Sigmoid colon (tissue), 7 donors: Measurements from ENCODE around the gene PRXL2B. TPM values are rescaled to one million over a fixed set of nuclear protein-coding genes. Genes with fewer than 3 reads are reported as not detected.

Source experiments
- DNase-seq: peaks from one replicate; pipeline ENCODE4 v3.0.0-alpha.2; 2019
- H3K27ac ChIP-seq, 4 donors: fragments of 200-600 bp; sonication (generic); one replicate each; pipeline ENCODE4 v1.5.1; 2016 to 2019; ENCODE audit warnings: mild to moderate bottlenecking in 1 of 4
- H3K27me3 ChIP-seq, 3 donors: fragments of 200-600 bp; sonication (generic); one replicate each; pipeline ENCODE4 v1.5.1; 2019; ENCODE audit warnings: mild to moderate bottlenecking in 1 of 3
- H3K36me3 ChIP-seq, 4 donors: fragments of 200-600 bp; sonication (generic); one replicate each; pipeline ENCODE4 v1.5.1; 2016 to 2019
- H3K4me1 ChIP-seq, 4 donors: fragments of 200-600 bp; sonication (generic); one replicate each; pipeline ENCODE4 v1.5.1; 2017 to 2019
- H3K4me3 ChIP-seq, 4 donors: fragments of 200-600 bp; sonication (generic); one replicate each; pipeline ENCODE4 v1.5.1; 2017 to 2019; ENCODE audit warnings: mild to moderate bottlenecking in 2 of 4, moderate library complexity in 1 of 4
- H3K9me3 ChIP-seq, 4 donors: fragments of 200-600 bp in 3 of 4; sonication (generic) in 3 of 4; one replicate each; pipeline versions ENCODE4 v1.5.1 to v1.6.1; 2013 to 2019
- CTCF ChIP-seq, 4 experiments: fragments of 450-650 bp in 3 of 4; fragments of 200-600 bp in 1 of 4; IDR thresholded peaks; one replicate each; pipeline ENCODE4 v1.5.1; 2016 to 2019; ENCODE audit warnings: antibody characterized with exemption in 4 of 4, mild to moderate bottlenecking in 3 of 4, moderate library complexity in 2 of 4
- EP300 ChIP-seq, 4 donors: sonication (generic); formaldehyde crosslinking; IDR thresholded peaks; one replicate each; pipeline ENCODE4 v1.6.1; 2017; ENCODE audit warnings: antibody characterized with exemption in 4 of 4
- POLR2A ChIP-seq, 2 donors: fragments of 450-650 bp; IDR thresholded peaks; one replicate each; pipeline ENCODE4 v1.6.1; 2016; ENCODE audit warnings: antibody characterized with exemption in 2 of 2, mild to moderate bottlenecking in 2 of 2, moderate library complexity in 2 of 2
- POLR2AphosphoS5 ChIP-seq, 4 donors: sonication (generic); formaldehyde crosslinking; IDR thresholded peaks; one replicate each; pipeline ENCODE4 v1.6.1; 2017; ENCODE audit warnings: antibody characterized with exemption in 4 of 4
- WGBS, 2 donors: extraction: QIAGEN DNeasy Blood & Tissue Kit; methylation state at CpG; one replicate each; pipeline ENCODE4 v1.1.7; 2013; 5-methylcytosine and 5-hydroxymethylcytosine counted together
- intact Hi-C: fragments of 100-400 bp; cut with DNase I; formaldehyde crosslinking; loops from one replicate; pipeline ENCODE4 v1.15.1; 2023
- polyA plus RNA-seq, 3 donors: library from polyadenylated mRNA; stranded (reverse); fragments of 200-250 nt; gene quantifications; one replicate each; pipeline ENCODE4 v1.2.3, GENCODE V29; 2013
- total RNA-seq, 4 donors: library from RNA; depleted of rRNA; stranded (reverse); fragments of >200 nt; gene quantifications; one replicate each; pipeline ENCODE4 v1.1.0, GENCODE V29; 2016
- donor health status: healthy with polysubstance abuse.
- donor health status: Bipolar disorder and iron deficiency.
- donor health status: healthy.

PRXL2B gene
- total and polyA plus RNA-seq, 7 donors = 8.6 to 53.2 (median 18.2) TPM

GRCh38 chr1:2610036-2610959 is 23.7 kb downstream of the PRXL2B start:
- intact Hi-C loops = no loop called here
- Histone ChIP-seq H3K9me3 (peaks cover 0 to 7% (median 2%) of the 10 kb centered on the region in 4 donors), H3K27ac (no peak overlapping the region), H3K4me3 (no peak overlapping the region), H3K36me3 (no peaks in the 10 kb centered on the region), H3K27me3 (peaks cover 0 to 56% (median 19%) of the 10 kb centered on the region in 3 donors), H3K4me1 (peaks cover 0 to 11% (median 4%) of the 10 kb centered on the region in 4 donors)
- 64 to 76% methylated on average over 21 of the region's 21 CpGs for WGBS, 2 donors
- no peak for TF ChIP-seq POLR2A (IDR thresholded peaks at IDR 0.05)
- no peak for TF ChIP-seq EP300 (IDR thresholded peaks at IDR 0.05)
- TF ChIP-seq POLR2AphosphoS5 (IDR thresholded peaks at IDR 0.05) = no peak
- no peak for TF ChIP-seq CTCF (IDR thresholded peaks at IDR 0.05)
- DNase-seq = peak; percentile 66

- 8 to 15% methylated on average over 24 of the region's 24 CpGs for WGBS, 2 donors
- peaks cover 0 to 7% (median 4%) of the 10 kb centered on the region in 4 donors for H3K9me3 ChIP-seq
- intact Hi-C loops = no loop called here
- no peak overlapping the region for H3K4me3 ChIP-seq
- H3K4me1 ChIP-seq = peaks cover 0 to 11% (median 4%) of the 10 kb centered on the region in 4 donors
- H3K27me3 ChIP-seq = peaks cover 0 to 48% (median 14%) of the 10 kb centered on the region in 3 donors
- H3K36me3 ChIP-seq = no peaks in the 10 kb centered on the region
- TF ChIP-seq CTCF (IDR thresholded peaks at IDR 0.05) = no peak
- TF ChIP-seq EP300 (IDR thresholded peaks at IDR 0.05) = no peak
- no peak for TF ChIP-seq POLR2AphosphoS5 (IDR thresholded peaks at IDR 0.05)
- no peak for TF ChIP-seq POLR2A (IDR thresholded peaks at IDR 0.05)
- DNase-seq = peak; percentile 64
- H3K27ac ChIP-seq = no peak overlapping the region
Measured at GRCh38 chr1:2611031-2611501, 24.5 kb downstream of the PRXL2B start.

GRCh38 chr1:2611621-2612437 is 25.3 kb downstream of the PRXL2B start:
- DNase-seq = no peak
- Histone ChIP-seq H3K27me3 (peaks cover 0 to 41% (median 8%) of the 10 kb centered on the region in 3 donors), H3K27ac (no peak overlapping the region), H3K4me3 (no peak overlapping the region), H3K9me3 (peaks cover 0 to 7% (median 5%) of the 10 kb centered on the region in 4 donors), H3K36me3 (no peaks in the 10 kb centered on the region), H3K4me1 (peaks cover 0 to 11% (median 4%) of the 10 kb centered on the region in 4 donors)
- intact Hi-C loops = no loop called here
- 43 to 74% methylated on average over 19 of the region's 19 CpGs for WGBS, 2 donors
- TF ChIP-seq POLR2AphosphoS5 (IDR thresholded peaks at IDR 0.05) (no peak), EP300 (IDR thresholded peaks at IDR 0.05) (no peak), POLR2A (IDR thresholded peaks at IDR 0.05) (no peak)

- Histone ChIP-seq H3K36me3 (no peaks in the 10 kb centered on the region), H3K9me3 (peaks cover 0 to 7% (median 5%) of the 10 kb centered on the region in 4 donors), H3K27ac (no peak overlapping the region), H3K4me1 (peaks cover 0 to 8% (median 3%) of the 10 kb centered on the region in 4 donors), H3K4me3 (no peak overlapping the region), H3K27me3 (peaks cover 0 to 35% (median 8%) of the 10 kb centered on the region in 3 donors)
- TF ChIP-seq POLR2A (IDR thresholded peaks at IDR 0.05) (no peak), POLR2AphosphoS5 (IDR thresholded peaks at IDR 0.05) (no peak)
- intact Hi-C loops = no loop called here
- no peak for DNase-seq
- 84 to 93% methylated on average over 11 of the region's 11 CpGs for WGBS, 2 donors
Measured at GRCh38 chr1:2612591-2613365, 26.2 kb downstream of the PRXL2B start.

GRCh38 chr1:2614145-2614544 is 27.6 kb downstream of the PRXL2B start:
- no peak for TF ChIP-seq POLR2AphosphoS5 (IDR thresholded peaks at IDR 0.05)
- TF ChIP-seq CTCF (IDR thresholded peaks at IDR 0.05) = no peak
- no peak for TF ChIP-seq POLR2A (IDR thresholded peaks at IDR 0.05)
- TF ChIP-seq EP300 (IDR thresholded peaks at IDR 0.05) = no peak
- 92 to 93% methylated on average over 2 of the region's 2 CpGs for WGBS, 2 donors
- Histone ChIP-seq H3K4me1 (peaks cover 0 to 8% (median 3%) of the 10 kb centered on the region in 4 donors), H3K9me3 (peaks cover 0 to 7% (median 5%) of the 10 kb centered on the region in 4 donors), H3K27ac (no peak overlapping the region), H3K36me3 (no peaks in the 10 kb centered on the region), H3K27me3 (peaks cover 0 to 35% (median 8%) of the 10 kb centered on the region in 3 donors), H3K4me3 (no peak overlapping the region)
- intact Hi-C loops = no loop called here
- DNase-seq = no peak
